H1 (cell line): ENCODE measurements around the gene LY6G6F. TPM values are rescaled to one million over a fixed set of nuclear protein-coding genes. Genes with fewer than 3 reads are reported as not detected.

ENCODE experiments used
- BRCA1 ChIP-seq: IDR thresholded peaks from 2 replicates; pipeline ENCODE4 v1.6.1; 2012; ENCODE audit warnings: low read depth, low read length, improper control_type of control experiment
- KDM4A ChIP-seq: IDR thresholded peaks from one replicate; pipeline ENCODE4 v1.7.1; 2012; ENCODE audit warnings: low read depth, mild to moderate bottlenecking, moderate library complexity, low read length, inconsistent platforms; ENCODE audit not compliant: severe bottlenecking
- NANOG ChIP-seq: IDR thresholded peaks from 2 replicates; pipeline ENCODE4 v1.6.1; 2011; ENCODE audit warnings: low read length, low read depth, mild to moderate bottlenecking, inconsistent platforms; ENCODE audit not compliant: insufficient read depth, poor library complexity, severe bottlenecking
- POLR2A ChIP-seq, 2 experiments: IDR thresholded peaks; 1 replicate in 1 of 2; 2 replicates in 1 of 2; pipeline ENCODE4 v1.6.1; 2011; ENCODE audit warnings: low read depth in 2 of 2, low read length in 2 of 2, mild to moderate bottlenecking in 2 of 2; ENCODE audit errors: control extremely low read depth in 1 of 2
- RNF2 ChIP-seq: fragments of 200-900, 300-1000 bp; sonication (generic); IDR thresholded peaks from 2 replicates; pipeline ENCODE4 v1.7.1; 2016; ENCODE audit warnings: borderline replicate concordance, low read depth, mild to moderate bottlenecking, antibody characterized with exemption, low read length; ENCODE audit not compliant: poor library complexity, severe bottlenecking; ENCODE audit errors: missing control alignments
- YY1 ChIP-seq: IDR thresholded peaks from 2 replicates; pipeline ENCODE4 v1.6.1; 2011; ENCODE audit warnings: low read depth, mild to moderate bottlenecking, low read length
- polyA plus RNA-seq, 7 experiments: library from polyadenylated mRNA; depleted of rRNA in 3 of 7; stranded (reverse) in 5 of 7; unstranded in 2 of 7; fragments of >200 nt in 5 of 7; fragments of 200-250 nt in 2 of 7; gene quantifications; 1 replicate in 5 of 7; 2 replicates in 1 of 7; 4 replicates in 1 of 7; pipeline versions ENCODE4 v1.2.1 to v1.2.3, GENCODE V29; 2011 to 2013; ENCODE audit warnings: missing spikeins in 2 of 7, mixed read lengths in 2 of 7
- total RNA-seq: library from RNA; stranded (reverse); fragmentation: NEBNext Ultra II Directional; extraction: Animal tissue kit (Norgen Biotek cat#: 25700); gene quantifications from 2 replicates; pipeline ENCODE4 v1.2.1, GENCODE V29; 2021
- TF ChIP-seq, protein P1 (sequence below), 3 experiments: IDR thresholded peaks; 1 replicate in 2 of 3; 2 replicates in 1 of 3; pipeline versions ENCODE4 v1.5.1 to v1.6.1; 2011; ENCODE audit warnings: low read length in 3 of 3, mild to moderate bottlenecking in 3 of 3, inconsistent platforms in 2 of 3, low read depth in 1 of 3, moderate library complexity in 1 of 3; ENCODE audit not compliant: insufficient read depth in 1 of 3; ENCODE audit errors: control extremely low read depth in 1 of 3

Gene LY6G6F
- total and polyA plus RNA-seq, 2 of the 8 experiments (the other 6 are each of a cell fraction or from before 2014, with no cell fraction given): not detected

DNA sequence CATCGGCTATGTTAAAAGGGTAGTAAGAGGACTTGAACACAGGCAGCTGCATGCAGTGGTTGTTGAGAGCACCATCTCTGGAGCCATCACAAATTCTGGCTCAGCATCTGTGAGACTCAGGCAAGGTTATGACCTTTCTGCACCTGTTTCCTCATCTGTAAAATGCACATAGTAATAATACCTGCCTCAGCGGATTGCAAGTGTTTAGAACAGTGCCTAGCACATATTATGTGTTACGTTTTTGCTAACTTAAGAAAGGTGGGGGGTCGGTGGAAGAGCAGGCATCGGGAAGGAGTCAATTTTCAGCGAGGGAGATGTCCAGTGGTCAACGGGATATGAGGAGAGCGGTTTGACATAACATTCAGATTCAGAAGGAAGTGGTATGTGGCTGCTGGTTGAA lies 28.7 kb upstream of the LY6G6F start (continued):
- TF ChIP-seq, protein P1, sequence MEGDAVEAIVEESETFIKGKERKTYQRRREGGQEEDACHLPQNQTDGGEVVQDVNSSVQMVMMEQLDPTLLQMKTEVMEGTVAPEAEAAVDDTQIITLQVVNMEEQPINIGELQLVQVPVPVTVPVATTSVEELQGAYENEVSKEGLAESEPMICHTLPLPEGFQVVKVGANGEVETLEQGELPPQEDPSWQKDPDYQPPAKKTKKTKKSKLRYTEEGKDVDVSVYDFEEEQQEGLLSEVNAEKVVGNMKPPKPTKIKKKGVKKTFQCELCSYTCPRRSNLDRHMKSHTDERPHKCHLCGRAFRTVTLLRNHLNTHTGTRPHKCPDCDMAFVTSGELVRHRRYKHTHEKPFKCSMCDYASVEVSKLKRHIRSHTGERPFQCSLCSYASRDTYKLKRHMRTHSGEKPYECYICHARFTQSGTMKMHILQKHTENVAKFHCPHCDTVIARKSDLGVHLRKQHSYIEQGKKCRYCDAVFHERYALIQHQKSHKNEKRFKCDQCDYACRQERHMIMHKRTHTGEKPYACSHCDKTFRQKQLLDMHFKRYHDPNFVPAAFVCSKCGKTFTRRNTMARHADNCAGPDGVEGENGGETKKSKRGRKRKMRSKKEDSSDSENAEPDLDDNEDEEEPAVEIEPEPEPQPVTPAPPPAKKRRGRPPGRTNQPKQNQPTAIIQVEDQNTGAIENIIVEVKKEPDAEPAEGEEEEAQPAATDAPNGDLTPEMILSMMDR (IDR thresholded peaks at IDR 0.05; ENCODE audit: control extremely low read depth in 1 of 3, insufficient read depth in 1 of 3, low read depth in 1 of 3, low read length in 3 of 3): no peak
- TF ChIP-seq RNF2 (no peak), KDM4A (no peak), YY1 (no peak), BRCA1 (no peak), NANOG (no peak), POLR2A (IDR thresholded peaks at IDR 0.05; ENCODE audit: control extremely low read depth in 1 of 2, low read depth in 2 of 2, low read length in 2 of 2) (no peak)
